IMR-90 (cell line): Measurements from ENCODE around the gene ITPKC.

ENCODE experiments used
- CEBPB ChIP-seq: IDR thresholded peaks from 2 replicates; pipeline ENCODE4 v1.6.1; 2012; ENCODE audit warnings: low read depth, low read length, improper control_type of control experiment
- CTCF ChIP-seq: conservative IDR thresholded peaks from 2 replicates; pipeline ENCODE4 v1.5.1; 2012; ENCODE audit warnings: mild to moderate bottlenecking, low read depth, low read length, improper control_type of control experiment
- ELK1 ChIP-seq: fragments of 150-350 bp; IDR thresholded peaks from 2 replicates; pipeline ENCODE4 v1.6.1; 2016; ENCODE audit warnings: low read depth, mild to moderate bottlenecking, low read length, moderate library complexity, borderline replicate concordance
- FOS ChIP-seq: fragments of 150-350 bp; IDR thresholded peaks from 2 replicates; pipeline ENCODE4 v1.6.1; 2016; ENCODE audit warnings: low read depth, low read length
- MAZ ChIP-seq: IDR thresholded peaks from 2 replicates; pipeline ENCODE4 v1.6.1; 2012; ENCODE audit warnings: low read depth, mild to moderate bottlenecking, low read length, improper control_type of control experiment, moderate library complexity, borderline replicate concordance
- MXI1 ChIP-seq: IDR thresholded peaks from 2 replicates; pipeline ENCODE4 v1.6.1; 2012; ENCODE audit warnings: low read depth, mild to moderate bottlenecking, low read length, moderate library complexity, borderline replicate concordance
- POLR2A ChIP-seq: IDR thresholded peaks from 2 replicates; pipeline ENCODE4 v1.6.1; 2012; ENCODE audit warnings: mild to moderate bottlenecking, low read depth, low read length
- RAD21 ChIP-seq: IDR thresholded peaks from 2 replicates; pipeline ENCODE4 v1.6.1; 2012; ENCODE audit warnings: low read length, improper control_type of control experiment
- RFX5 ChIP-seq: IDR thresholded peaks from 2 replicates; pipeline ENCODE4 v1.8.0; 2012; ENCODE audit warnings: low read depth, mild to moderate bottlenecking, low read length, moderate library complexity

- TF ChIP-seq CTCF (no peak), FOS (no peak), CEBPB (no peak), MAZ (no peak), RAD21 (no peak), ELK1 (no peak), MXI1 (no peak), RFX5 (no peak), POLR2A (no peak)
These were observed 49.3 kb upstream of the ITPKC start for GRCh38 chr19:40667602-40668001.
